Measurements from ENCODE around the gene RUNX2.
"Not testable (repeated sequence)": the region's sequence is repeated elsewhere in the genome, so short reads cannot be mapped to it uniquely, and the experiment has no call there.

Gene RUNX2

DNA sequence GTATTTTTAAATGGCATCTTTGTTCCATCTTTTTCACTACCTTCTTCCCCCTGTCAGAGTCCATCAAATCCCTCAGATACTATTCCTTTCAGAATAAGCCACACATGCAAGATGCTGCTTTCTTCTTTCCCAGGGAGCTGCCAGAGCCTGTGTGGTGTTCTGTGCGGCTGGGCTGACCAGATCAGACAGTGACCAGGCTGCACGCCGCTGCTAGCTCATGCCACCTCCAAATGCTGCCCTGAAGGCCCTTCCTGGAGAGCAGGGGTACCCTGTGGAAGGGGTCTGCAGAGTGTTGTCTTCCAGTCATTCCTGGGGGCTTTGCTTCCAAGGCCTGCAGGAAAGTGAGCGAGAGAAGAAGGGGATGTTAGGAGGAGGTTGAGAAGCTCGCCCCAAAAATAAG is 228.7 kb downstream of the RUNX2 start:
- no peak for DNase-seq (ENCODE audit: low read depth)

DNA sequence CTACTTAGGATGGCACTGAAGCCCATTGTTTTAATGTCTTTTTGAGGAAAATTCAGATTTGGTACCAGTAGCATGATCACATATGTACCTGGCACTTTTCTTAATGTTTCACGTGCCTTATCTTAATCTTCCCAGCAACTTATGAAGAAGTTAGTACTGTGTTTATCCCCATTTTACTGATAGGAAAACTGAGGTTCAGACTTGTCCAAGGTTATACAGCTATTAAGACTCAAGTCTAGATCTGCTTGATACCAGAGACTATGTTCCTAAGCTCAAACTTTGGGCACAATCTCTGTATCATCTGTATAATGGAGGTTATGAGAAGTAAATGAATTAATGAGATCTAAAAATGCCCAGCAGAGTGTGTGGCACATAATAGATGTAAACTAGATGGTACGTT is 229.3 kb downstream of the RUNX2 start:
- no peak for DNase-seq (ENCODE audit: low read depth)

DNA sequence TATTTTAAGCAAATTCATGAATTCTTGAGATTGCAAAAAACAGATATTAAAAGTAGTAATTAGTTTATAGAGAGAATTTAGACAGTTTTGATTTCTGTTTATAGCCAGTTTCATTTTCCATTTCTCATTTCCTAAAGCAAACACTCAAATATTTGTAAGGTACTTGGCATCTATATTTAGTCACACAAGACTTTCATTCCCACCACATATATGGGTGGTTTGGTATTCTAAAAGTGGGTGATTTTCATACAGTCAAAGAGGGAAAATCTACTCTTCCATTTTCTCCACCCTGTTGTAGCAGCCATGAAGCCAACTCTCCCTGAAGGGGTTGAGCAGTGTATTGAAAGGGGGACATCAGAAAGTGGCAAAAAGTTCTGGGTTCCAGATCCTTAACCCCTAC is 230.7 kb downstream of the RUNX2 start:
- DNase-seq (ENCODE audit: low read depth): no peak

DNA sequence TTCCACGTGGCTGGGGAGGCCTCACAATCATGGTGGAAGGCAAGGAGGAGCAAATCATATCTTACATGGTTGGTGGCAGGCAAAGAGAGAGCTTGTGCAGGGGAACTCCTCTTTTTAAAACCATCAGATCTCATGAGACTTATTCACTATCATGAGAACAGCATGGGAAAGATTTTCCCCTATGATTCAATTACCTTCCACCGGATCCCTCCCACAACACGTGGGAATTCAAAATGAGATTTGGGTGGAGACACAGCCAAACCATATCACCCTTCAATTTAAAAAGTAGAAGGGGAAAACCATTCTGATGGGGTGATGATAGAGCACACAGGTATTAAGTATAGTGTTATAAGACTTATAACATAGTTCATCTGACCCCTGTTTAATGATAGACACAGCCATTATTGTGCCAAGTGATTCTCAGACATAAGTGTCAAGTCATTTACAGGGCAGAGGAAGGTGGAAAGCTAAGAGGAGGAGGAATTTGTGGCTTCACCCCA is 232.2 kb downstream of the RUNX2 start:
- not testable (repeated sequence) for DNase-seq (ENCODE audit: low read depth)

DNA sequence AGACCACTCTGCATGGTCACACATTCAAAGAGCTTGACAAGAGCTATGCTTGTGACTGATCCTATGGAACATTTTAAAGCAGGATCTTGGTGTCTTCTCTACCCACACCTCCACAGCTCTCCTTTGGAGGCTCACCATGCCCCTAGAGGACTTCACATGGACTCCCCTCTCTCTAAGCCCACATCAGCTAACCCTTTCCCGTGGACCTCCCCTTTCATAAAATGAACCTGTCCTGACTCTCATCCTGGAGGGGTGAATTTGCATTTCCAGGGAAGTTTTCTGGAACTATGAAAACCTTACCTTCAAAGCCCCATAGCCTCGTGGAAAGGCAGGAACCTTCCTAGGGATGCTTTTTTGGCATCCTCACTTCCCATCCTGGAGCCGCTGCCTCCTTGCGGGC is 234.0 kb downstream of the RUNX2 start:
- DNase-seq (ENCODE audit: low read depth): no peak

DNA sequence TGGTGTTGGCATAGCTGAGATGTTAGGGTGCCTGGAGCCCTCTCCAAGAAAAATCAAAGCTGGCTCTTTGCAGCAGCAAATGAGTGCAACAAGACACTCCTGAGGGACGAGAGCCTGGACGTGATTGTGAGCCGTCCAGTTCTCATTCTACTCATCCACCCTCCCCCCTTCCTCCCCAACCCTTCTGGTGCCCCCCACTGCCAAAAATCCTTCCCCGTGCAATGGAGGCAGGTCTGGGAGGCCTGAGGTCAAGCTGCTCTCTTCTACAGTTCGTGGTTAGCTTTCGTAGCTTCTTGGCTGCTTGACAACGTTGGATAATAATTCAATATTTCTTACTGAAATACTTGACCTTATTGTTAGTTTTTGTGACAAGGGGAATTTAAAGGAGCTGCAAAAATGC is 234.9 kb downstream of the RUNX2 start:
- DNase-seq (ENCODE audit: low read depth): no peak

DNA sequence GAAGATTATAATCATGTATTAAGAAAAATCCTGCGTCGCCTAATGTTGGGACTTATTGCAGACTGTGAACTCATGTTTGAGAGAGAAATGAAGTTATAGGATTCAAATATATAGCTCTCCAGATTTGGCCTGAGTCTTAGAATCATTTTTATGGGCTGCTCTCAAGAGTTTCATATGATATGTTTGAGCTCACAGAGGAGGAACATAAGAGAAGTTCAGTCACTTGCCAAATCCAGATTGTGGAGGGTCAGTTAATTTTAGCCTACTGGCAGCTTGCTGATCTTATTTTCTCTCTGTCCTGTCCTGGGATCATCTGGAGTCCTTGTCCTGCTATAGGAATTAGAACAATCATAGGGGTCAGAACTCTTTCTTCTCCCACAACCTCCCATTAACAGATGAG is 235.7 kb downstream of the RUNX2 start:
- DNase-seq (ENCODE audit: low read depth): no peak

DNA sequence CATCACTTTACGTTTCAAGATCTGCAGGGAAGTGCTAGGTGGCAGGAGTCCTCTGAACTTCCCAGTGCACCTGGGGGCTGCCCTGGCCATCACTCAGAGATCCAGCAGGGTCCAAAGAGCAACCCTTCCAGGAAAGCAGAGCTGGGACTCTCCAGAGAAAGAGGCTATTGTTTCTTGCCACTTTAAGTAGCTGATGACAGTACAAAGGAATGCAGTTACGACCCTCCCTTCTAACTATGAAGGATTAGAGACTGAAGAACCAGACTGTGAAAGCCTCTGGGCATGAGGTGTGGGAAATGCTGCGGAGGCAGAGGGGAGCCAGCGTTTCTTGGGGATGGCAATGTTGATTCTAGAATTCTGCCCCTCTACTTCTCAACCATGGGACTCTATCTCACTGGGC is 238.8 kb downstream of the RUNX2 start:
- DNase-seq (ENCODE audit: low read depth): no peak

DNA sequence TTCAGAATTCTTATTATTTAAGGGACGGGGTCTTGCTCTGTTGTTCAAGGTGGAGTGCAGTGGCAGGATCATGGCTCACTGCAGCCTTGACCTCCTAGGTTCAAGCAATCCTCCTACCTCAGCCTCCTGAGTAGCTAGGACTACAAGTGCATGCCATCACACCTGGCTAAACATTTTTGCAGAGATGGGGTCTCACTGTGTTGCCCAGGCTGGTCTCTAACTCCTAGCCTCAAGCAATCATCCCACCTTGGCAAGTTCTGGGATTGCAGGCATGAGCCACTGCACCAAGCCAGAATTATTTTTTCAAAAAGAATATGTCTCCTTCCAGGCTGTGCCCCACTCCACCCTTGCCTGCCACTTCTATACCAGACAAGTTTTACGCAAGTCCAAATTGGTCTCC is 239.7 kb downstream of the RUNX2 start:
- no peak for DNase-seq (ENCODE audit: low read depth)

DNA sequence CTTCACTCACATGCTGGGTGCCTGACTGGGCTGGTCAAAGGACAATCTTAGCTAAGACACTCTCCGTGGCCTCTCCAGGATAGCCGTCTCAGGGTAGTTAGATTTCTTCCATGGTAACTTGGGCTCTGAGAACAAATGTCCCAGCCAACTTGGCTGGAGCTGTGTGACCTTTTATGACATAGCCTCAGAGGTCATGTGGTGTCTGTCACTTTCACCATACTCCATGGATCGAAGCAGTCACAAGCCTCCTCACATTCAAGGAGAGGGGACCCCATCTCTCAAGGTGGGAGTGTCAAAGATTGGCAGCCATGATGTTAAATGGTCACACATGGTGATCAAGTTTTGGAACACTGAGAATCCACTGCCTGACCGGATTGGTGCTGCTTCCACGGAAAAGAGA is 240.5 kb downstream of the RUNX2 start:
- no peak for DNase-seq (ENCODE audit: low read depth)

DNA sequence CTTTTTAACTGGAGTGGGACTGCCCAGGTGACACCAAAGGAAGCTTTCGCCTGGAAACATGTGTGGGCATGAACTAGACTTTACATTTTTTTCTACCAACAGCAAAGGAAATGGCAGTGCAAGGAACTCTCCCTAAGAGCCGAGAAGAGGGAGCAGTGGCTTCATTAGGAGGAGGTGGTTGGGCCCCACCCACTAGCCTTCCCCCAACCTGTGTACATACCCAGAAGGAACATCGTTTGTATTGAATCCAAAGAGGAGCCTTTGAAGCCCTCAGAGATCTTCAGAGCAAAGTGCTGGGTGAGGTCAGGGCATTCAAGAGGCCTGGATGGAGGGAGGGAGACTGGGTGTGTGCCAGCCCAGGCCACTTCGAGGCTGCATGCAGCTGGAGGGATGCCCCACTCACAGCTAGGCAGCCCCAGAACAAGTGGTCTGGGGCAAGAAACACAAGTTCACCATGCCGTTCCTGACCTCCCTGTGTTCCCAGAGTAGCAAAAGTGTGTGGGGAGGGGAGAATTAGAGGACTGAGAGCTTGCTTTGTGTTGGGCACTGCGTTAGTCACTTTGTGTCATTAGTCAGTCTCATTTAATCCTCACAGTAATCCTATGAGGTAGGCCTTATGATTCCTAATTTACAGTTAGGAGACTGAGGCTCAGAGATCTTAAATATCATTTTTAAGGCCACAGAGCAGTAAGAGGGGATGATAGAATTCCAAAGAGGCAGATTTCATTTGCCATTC is 241.2 kb downstream of the RUNX2 start:
- no peak for DNase-seq (ENCODE audit: low read depth)

DNA sequence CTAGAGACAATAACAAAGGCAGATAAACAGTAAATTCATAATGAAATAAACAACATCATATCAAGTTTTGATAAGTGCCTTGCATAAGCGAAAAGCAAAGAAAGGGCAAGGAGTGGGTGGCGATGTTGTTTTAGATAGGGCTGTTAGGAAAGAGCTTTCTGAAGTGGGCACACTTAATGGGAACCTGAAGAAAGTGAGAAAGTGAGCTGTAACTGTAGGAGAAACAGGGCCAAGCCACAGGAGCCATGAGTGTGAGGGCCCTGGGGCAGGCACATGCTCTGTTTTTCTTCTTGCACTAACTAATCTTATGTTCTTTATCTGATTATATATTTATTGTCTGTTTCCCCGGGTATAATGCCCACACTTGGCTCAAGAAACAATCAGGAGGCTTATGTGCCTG is 243.0 kb downstream of the RUNX2 start:
- no peak for DNase-seq (ENCODE audit: low read depth)

DNA sequence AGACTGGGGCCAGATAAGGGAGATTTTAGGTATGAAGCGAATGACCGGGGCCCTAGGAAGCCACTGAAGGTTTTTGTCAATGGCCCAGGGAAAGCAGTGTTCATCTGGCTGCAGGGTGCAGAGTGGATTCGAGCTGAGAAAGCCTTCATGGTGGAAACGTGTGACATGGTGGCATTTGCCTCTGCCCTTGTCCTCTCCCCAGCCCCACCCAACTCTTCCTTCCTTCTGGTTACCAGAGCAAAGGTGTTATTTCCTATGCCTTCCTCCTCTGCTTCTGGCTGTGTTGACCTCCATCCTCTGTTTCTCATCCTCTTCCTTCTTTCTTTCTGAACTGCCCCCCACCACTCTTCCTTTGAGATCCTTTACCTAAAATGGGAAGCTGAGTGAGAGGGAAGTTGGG is 244.7 kb downstream of the RUNX2 start:
- no peak for DNase-seq (ENCODE audit: low read depth)

DNA sequence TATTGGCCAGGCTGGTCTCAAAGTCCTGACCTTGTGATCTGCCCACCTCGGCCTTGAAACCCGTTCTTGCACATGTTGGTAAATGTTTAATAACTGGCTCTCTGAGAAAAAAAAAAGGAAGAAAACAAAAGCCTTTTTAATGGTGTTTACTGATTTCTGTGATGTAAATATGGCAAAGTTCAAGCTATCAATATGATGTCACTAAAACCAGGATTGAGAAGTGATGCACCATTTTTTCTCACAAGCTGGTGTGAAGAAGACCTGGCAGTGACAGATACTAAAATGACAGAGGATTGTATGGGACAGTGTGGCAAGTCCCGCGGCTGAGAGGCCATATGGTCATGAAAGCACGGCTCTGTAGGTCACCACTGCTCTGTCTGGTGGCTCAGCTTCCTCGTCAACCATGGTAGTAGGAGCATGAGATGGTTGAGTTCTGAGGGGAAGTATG is 245.9 kb downstream of the RUNX2 start:
- DNase-seq (ENCODE audit: low read depth): no peak

DNA sequence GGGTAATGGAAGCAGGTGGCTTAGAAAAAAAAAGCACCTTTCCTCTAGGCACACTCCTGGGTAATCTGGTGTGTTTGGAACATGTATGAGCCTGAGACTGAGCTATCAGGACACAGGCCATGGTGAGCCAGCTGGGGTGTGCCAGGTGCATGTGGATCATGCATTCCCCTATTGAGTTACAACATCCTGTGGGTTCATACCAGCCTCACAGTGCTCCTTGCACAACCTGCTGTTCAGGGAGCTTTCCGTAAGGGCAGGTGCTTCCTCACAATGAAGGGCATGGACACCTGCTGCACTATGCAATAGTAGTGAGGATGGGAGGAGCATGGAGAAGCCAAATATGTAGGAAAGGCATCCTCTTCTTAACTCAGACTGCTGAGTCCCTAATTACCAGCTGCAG is 246.8 kb downstream of the RUNX2 start:
- no peak for DNase-seq (ENCODE audit: low read depth)

DNA sequence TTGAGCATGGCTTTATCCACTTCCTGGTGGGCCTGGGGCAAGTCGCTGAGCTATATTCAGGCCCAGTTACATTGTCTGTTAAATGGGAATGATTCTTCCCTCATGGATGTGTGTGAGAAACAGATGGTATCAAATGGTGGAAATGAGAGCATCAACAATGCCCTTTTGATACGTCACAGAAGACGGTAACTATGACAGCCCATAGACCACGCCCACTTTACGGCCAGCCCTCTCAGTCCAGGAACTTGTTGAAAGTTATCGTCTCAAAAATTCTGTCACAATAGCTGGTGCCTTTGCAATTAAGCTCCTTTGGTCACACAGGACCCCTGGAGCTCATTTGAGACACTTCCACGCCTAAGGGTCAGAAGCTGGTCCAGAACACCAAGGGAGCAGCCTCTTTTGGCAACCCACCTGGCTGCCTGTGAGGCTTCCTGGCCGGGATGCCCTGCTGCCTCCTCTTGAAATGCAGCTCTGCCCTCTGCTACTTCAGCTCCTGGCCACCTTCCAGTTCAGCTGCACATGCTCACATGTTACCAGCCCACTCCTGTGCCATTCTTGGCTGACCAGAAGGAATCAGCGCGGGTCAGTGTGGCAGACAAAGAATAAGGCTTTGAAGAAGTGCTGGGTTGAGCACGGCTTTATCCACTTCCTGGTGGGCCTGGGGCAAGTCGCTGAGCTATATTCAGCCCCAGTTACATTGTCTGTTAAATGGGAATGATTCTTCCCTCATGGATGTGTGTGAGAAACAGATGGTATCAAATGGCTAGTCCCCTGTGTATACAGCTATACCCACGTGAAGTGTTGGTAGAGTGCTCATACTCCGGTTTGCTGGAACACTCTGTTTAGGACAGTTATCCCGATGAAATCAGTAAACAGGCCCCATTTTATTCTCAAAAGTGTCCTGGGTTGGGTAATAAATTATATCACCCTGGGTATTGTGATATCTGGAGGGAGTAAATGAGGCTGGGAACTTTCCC is 248.8 kb downstream of the RUNX2 start:
- no peak for DNase-seq (ENCODE audit: low read depth)

DNA sequence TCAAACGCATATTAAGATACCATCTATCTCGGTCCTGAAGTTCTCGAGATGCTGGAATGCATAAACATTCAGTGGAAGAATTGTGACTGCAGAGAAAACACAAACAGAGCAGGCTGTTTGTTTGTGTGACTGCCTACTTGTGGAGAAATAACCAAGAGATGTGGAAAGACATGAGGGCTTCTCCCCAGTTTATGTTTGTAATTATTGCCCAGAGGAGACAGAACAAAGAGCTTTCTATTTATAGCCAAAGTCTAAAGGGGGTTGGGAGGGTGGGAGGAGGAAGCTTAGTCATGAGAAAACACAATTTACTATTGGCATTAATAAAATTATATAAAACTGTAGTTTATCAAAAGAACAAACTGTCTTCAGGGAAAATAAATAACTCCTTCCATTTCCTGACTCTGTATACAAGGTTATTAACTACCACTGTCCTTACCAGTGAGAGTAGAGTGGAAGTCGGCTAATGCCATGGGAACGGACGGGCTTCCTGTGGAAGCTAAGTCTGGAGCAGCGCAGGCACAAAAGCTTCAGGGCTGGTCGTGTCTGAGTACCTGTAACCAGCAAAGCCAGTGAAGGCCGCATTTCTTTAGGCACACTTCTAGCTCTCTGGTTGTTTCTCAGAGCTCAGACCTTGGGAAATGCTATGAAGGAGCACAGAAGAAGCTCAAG is 249.8 kb downstream of the RUNX2 start:
- DNase-seq (ENCODE audit: low read depth): no peak

DNA sequence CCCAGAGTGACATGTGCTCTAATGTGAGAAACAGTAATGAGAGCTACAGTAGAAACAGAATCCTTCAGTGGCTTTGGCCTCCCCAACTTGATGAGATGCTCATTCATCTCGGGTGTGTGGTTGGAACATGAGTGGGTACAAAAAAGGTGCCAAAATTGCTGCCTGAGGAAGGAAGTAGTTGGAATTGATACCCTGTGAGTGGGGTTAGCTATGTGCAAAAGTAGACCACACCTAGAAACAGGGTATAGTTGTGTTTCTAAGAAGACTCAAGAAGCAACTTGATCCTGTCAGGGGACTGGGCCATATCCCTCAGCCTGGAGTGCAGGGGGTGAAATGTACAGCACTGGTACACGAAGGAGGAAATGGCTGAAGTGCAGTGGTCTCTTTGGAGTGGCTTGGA is 256.0 kb downstream of the RUNX2 start:
- DNase-seq (ENCODE audit: low read depth): no peak

DNA sequence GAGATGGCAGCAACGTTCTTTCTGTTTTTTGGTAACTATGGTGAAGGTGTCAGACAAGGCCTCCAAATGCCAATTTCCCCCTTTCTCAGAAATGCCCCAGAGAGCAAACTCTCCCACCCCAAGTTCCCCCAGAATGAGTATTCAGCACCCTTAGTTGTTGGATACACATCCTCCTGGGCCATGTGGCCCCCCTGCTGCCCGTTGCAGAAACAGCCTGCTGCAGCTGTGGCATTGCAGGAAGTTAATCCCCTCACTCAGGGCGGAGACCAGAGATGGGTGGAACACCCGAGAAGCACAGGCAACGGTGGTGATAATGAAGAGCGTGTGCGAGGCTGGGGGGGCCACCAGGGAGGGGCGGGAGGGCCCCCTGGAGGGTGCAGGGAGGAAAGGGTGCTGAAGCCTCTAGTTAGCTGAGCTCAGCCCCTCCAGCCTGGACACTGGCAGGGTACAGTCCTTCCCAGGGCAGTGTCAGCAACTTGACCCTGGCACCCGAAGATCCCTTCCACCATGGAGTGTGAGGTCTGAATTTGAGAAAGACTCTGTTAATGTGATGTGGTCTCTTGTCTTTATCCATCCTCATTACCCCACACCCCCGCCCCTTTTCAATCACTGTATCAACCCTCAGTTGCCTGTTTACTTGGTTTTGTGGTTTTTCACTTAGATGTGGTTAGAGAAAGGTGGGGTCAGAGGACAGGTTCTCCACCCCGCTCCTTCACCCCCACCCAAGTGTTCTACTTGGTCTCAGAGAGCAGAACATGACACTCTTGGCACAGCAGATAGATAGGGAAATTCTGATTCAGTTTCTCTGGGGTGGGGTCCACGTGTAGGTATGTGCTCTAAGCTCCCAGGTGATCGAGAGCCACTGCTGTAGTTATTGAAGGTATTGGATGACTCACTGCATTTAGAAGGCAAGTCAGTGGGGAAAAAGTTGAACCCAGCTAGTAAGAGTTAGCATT is 258.4 kb downstream of the RUNX2 start:
- DNase-seq (ENCODE audit: low read depth): peak; percentile 39

DNA sequence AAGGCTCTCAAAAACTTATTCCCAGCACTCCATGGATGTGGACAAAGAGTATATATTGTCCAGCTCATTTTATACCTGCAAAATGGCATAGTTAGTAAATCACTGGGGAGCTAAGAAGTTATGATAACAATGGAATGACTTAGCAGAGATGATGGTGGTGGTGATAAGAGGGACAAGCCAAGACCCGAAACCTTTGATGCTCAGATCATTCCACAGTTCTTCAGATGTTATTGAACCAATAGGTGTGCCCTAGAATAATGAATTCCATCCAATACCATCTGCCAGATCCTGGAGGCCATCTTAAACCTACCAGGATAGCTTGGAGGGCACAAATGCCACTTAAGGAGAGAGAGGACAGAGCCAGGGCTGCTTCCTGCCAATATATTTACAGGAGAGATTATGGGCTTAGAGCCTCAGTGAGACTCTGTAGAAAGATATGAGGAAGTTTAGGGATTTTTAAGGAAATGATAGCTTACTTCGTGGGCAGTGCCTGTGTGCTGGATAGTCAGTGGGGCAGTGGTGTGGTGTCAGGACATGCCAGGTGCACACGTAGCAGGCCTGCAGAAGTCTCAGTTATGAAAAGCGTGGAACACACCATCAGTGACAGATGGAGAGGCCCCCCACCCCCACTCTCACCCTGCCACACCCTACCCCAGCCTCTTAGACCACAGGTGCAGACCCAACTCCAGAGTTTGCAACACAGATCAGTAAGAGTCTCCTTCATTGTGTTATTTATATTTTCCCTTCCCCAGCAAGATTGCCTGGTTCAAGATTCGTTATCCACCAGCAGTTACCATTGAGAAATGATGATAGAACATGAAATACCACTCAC is 259.3 kb downstream of the RUNX2 start:
- DNase-seq (ENCODE audit: low read depth): no peak

Measured in activated T-helper 1 cell treated with Interleukin-2 at 50 U/mL for 16 hours (primary cell).